NOMO-1 (cell line): ENCODE data around the gene CCM2.

Experiments
- DNase-seq, 2 experiments: peaks; one replicate each; lab custom pipeline; 2025; ENCODE audit not compliant: unreplicated experiment in 2 of 2; lab: John Stamatoyannopoulos, UW

CCM2 gene

GRCh38 chr7:45061806-45062425 is 61.9 kb downstream of the CCM2 start:
- no peak for DNase-seq

GRCh38 chr7:45064047-45064725 is 64.2 kb downstream of the CCM2 start:
- no peak for DNase-seq

- no peak for DNase-seq
These were observed 65.3 kb downstream of the CCM2 start for GRCh38 chr7:45065031-45065995.

- DNase-seq, result no peak
These were observed 66.4 kb downstream of the CCM2 start for GRCh38 chr7:45066409-45066808.

GRCh38 chr7:45067582-45067981 is 67.6 kb downstream of the CCM2 start:
- no peak for DNase-seq

- no peak for DNase-seq
These were observed 68.4 kb downstream of the CCM2 start for GRCh38 chr7:45068236-45069023.

- DNase-seq, result no peak
These were observed 69.6 kb downstream of the CCM2 start for GRCh38 chr7:45069444-45070253.

GRCh38 chr7:45070254-45070642 is 70.2 kb downstream of the CCM2 start:
- DNase-seq, result no peak

- DNase-seq, result no peak
These were observed 71.5 kb downstream of the CCM2 start for GRCh38 chr7:45071528-45071927.

GRCh38 chr7:45072131-45073030 is 72.4 kb downstream of the CCM2 start:
- DNase-seq, result no peak

- no peak for DNase-seq
These were observed 73.2 kb downstream of the CCM2 start for GRCh38 chr7:45073031-45073785.

- no peak for DNase-seq
These were observed 74.0 kb downstream of the CCM2 start for GRCh38 chr7:45073786-45074527.

- DNase-seq, result no peak
These were observed 74.7 kb downstream of the CCM2 start for GRCh38 chr7:45074528-45075354.

GRCh38 chr7:45075355-45075644 is 75.3 kb downstream of the CCM2 start:
- DNase-seq, result no peak

- no peak for DNase-seq
These were observed 76.1 kb downstream of the CCM2 start for GRCh38 chr7:45075871-45076796.

GRCh38 chr7:45076946-45077345 is 76.9 kb downstream of the CCM2 start:
- DNase-seq, result no peak
